Measurements from ENCODE around the gene ITPR3. TPM values are rescaled to one million over a fixed set of nuclear protein-coding genes. Genes with fewer than 3 reads are reported as not detected.
A peak's percentile ranks its signal among the peaks of the same experiment; 100 is the strongest.

The ITPR3 gene
- total and polyA plus RNA-seq, 8 donors: 70.8 to 147 (median 94.4) TPM

GRCh38 chr6:33696076-33696475 lies 75.0 kb downstream of the ITPR3 start:
- intact Hi-C loops (cut with DNase I): no loop called here
- Histone ChIP-seq H3K27ac (peak overlapping the region in 1 of 2 donors; percentile 59), H3K9me3 (no peaks in the 10 kb centered on the region), H3K4me3 (no peak overlapping the region), H3K36me3 (peaks cover 0 to 80% of the 10 kb centered on the region in 2 donors), H3K27me3 (no peaks in the 10 kb centered on the region), H3K4me1 (peaks cover 14 to 80% of the 10 kb centered on the region in 2 donors)
- no peak for ATAC-seq
- no peak for DNase-seq
- no peak for TF ChIP-seq CTCF (IDR thresholded peaks at IDR 0.05)

GRCh38 chr6:33696548-33697518 lies 75.7 kb downstream of the ITPR3 start:
- Histone ChIP-seq H3K36me3 (peaks cover 0 to 73% of the 10 kb centered on the region in 2 donors), H3K4me3 (no peak overlapping the region), H3K27me3 (no peaks in the 10 kb centered on the region), H3K9me3 (no peaks in the 10 kb centered on the region), H3K27ac (peak overlapping the region; percentile 51 to 59), H3K4me1 (peaks cover 14 to 77% of the 10 kb centered on the region in 2 donors)
- peak in 1 of 4 donors; percentile 49 for DNase-seq
- peak; percentile 17 for ATAC-seq
- no peak for TF ChIP-seq CTCF (IDR thresholded peaks at IDR 0.05)
- intact Hi-C loops (cut with DNase I): no loop called here

GRCh38 chr6:33697845-33698244 lies 76.7 kb downstream of the ITPR3 start:
- Histone ChIP-seq H3K27ac (no peak overlapping the region), H3K9me3 (no peaks in the 10 kb centered on the region), H3K4me3 (no peak overlapping the region), H3K27me3 (no peaks in the 10 kb centered on the region), H3K36me3 (peaks cover 0 to 63% of the 10 kb centered on the region in 2 donors), H3K4me1 (peaks cover 14 to 67% of the 10 kb centered on the region in 2 donors)
- TF ChIP-seq CTCF (IDR thresholded peaks at IDR 0.05): no peak
- intact Hi-C loops (cut with DNase I): no loop called here
- no peak for ATAC-seq
- no peak for DNase-seq

- H3K4me3 ChIP-seq: no peak overlapping the region
- H3K27me3 ChIP-seq: no peaks in the 10 kb centered on the region
- ATAC-seq (no peak), DNase-seq (no peak)
- peaks cover 14 to 61% of the 10 kb centered on the region in 2 donors for H3K4me1 ChIP-seq
- peaks cover 0 to 56% of the 10 kb centered on the region in 2 donors for H3K36me3 ChIP-seq
- intact Hi-C loops (cut with DNase I): no loop called here
- no peaks in the 10 kb centered on the region for H3K9me3 ChIP-seq
- no peak for TF ChIP-seq CTCF (IDR thresholded peaks at IDR 0.05)
- H3K27ac ChIP-seq: no peak overlapping the region
Observed at GRCh38 chr6:33698494-33698893, 77.4 kb downstream of the ITPR3 start.

GRCh38 chr6:33699131-33699530 lies 78.0 kb downstream of the ITPR3 start:
- peaks cover 14 to 54% of the 10 kb centered on the region in 2 donors for H3K4me1 ChIP-seq
- ATAC-seq (no peak), DNase-seq (no peak)
- H3K9me3 ChIP-seq: no peaks in the 10 kb centered on the region
- peaks cover 0 to 50% of the 10 kb centered on the region in 2 donors for H3K36me3 ChIP-seq
- H3K4me3 ChIP-seq: no peak overlapping the region
- H3K27ac ChIP-seq: no peak overlapping the region
- no peak for TF ChIP-seq CTCF (IDR thresholded peaks at IDR 0.05)
- intact Hi-C loops (cut with DNase I): no loop called here
- no peaks in the 10 kb centered on the region for H3K27me3 ChIP-seq

All from left lung (tissue), 10 donors.